Transverse colon (tissue), 4 donors: ENCODE measurements around the gene SPATA6L. TPM values are rescaled to one million over a fixed set of nuclear protein-coding genes. Genes with fewer than 3 reads are reported as not detected.

Experiments used
- DNase-seq: peaks from one replicate; pipeline ENCODE4 v3.0.0-alpha.2; 2019
- H3K27ac ChIP-seq, 4 donors: fragments of 200-600 bp; sonication (generic); 2 replicates each; pipeline ENCODE4 v1.5.1; 2016 to 2018; ENCODE audit warnings: inconsistent platforms in 4 of 4
- H3K27me3 ChIP-seq: fragments of 200-600 bp; sonication (generic); 2 replicates; pipeline ENCODE4 v1.5.1; 2017; ENCODE audit warnings: inconsistent platforms
- H3K36me3 ChIP-seq, 4 donors: fragments of 200-600 bp; sonication (generic); 2 replicates each; pipeline ENCODE4 v1.5.1; 2017 to 2019; ENCODE audit warnings: inconsistent platforms in 4 of 4
- H3K4me1 ChIP-seq, 4 donors: fragments of 200-600 bp; sonication (generic); 2 replicates each; pipeline ENCODE4 v1.5.1; 2017 to 2020; ENCODE audit warnings: inconsistent platforms in 4 of 4
- H3K4me3 ChIP-seq, 4 donors: fragments of 200-600 bp; sonication (generic); 1 replicate in 1 of 4; 2 replicates in 3 of 4; pipeline versions ENCODE4 v1.5.1 to v1.6.1; 2017 to 2019; ENCODE audit warnings: inconsistent platforms in 4 of 4
- H3K9me3 ChIP-seq, 2 donors: fragments of 200-600 bp; sonication (generic); 2 replicates each; pipeline ENCODE4 v1.5.1; 2017 to 2019; ENCODE audit warnings: inconsistent platforms in 2 of 2
- CTCF ChIP-seq, 5 experiments: fragments of 200-600 bp in 3 of 5; fragments of 450-650 bp in 2 of 5; sonication (generic) in 3 of 5; IDR thresholded peaks; 1 replicate in 2 of 5; 2 replicates in 3 of 5; pipeline ENCODE4 v1.5.1; 2016 to 2017; ENCODE audit warnings: antibody characterized with exemption in 5 of 5, inconsistent platforms in 3 of 5, mild to moderate bottlenecking in 2 of 5, moderate library complexity in 1 of 5
- EP300 ChIP-seq: sonication (generic); formaldehyde crosslinking; IDR thresholded peaks from one replicate; pipeline ENCODE4 v1.6.1; 2017; ENCODE audit warnings: antibody characterized with exemption, low read depth
- POLR2A ChIP-seq: fragments of 450-650 bp; IDR thresholded peaks from one replicate; pipeline ENCODE4 v1.6.1; 2016; ENCODE audit warnings: antibody characterized with exemption, mild to moderate bottlenecking, moderate library complexity
- POLR2AphosphoS5 ChIP-seq, 3 donors: sonication (generic); formaldehyde crosslinking; IDR thresholded peaks; one replicate each; pipeline ENCODE4 v1.6.1; 2016; ENCODE audit warnings: antibody characterized with exemption in 3 of 3
- WGBS, 2 donors: methylation state at CpG; one replicate each; pipeline ENCODE4 v1.1.5; 2018; ENCODE audit warnings: low coverage in 1 of 2; 5-methylcytosine and 5-hydroxymethylcytosine counted together
- in situ Hi-C, 4 donors: fragments of 200-750 bp; cut with MboI; loops; one replicate each; pipeline versions ENCODE4 v1.15.0 to v1.15.1; 2017; ENCODE audit warnings: low sequenced_read_pairs in 3 of 4, low pct_ligation_motif_present in 1 of 4, low pct_unique_long_range_greater_than_20kb in 1 of 4
- intact Hi-C: fragments of 100-400 bp; cut with DNase I; formaldehyde crosslinking; loops from one replicate; pipeline ENCODE4 v1.15.1; 2023; ENCODE audit warnings: low total_unique reads
- total RNA-seq, 4 donors: library from RNA; depleted of rRNA; stranded (reverse); fragments of >200 nt; gene quantifications; one replicate each; pipeline ENCODE4 v1.1.0, GENCODE V29; 2016

The SPATA6L gene
- total RNA-seq, 4 donors from 2014 or later: 1.9 to 13.2 (median 5.5) TPM; not detected in 1

- peak overlapping the region; percentile 96 to 99 (median 97) for H3K27ac ChIP-seq
- H3K36me3 ChIP-seq: no peaks in the 10 kb centered on the region
- intact Hi-C loops: no loop called here
- WGBS, 2 donors: 73 to 81% methylated on average over 2 to 3 of the region's 3 CpGs
- H3K9me3 ChIP-seq: no peaks in the 10 kb centered on the region
- H3K4me3 ChIP-seq: no peak overlapping the region
- TF ChIP-seq POLR2A (no peak), POLR2AphosphoS5 (IDR thresholded peaks at IDR 0.05) (no peak), EP300 (no peak), CTCF (IDR thresholded peaks at IDR 0.05) (no peak)
- H3K4me1 ChIP-seq: peaks cover 18 to 28% (median 22%) of the 10 kb centered on the region in 4 donors
- H3K27me3 ChIP-seq: no peaks in the 10 kb centered on the region
- DNase-seq: no peak
- in situ Hi-C loops: loop anchor here in 2 of 4 donors (10.0 to 25.0 kb wide), 2 partner anchors 67 to 1335 kb away; partner anchors contain the start of genes AK3 (in 2 of the 2) and RANBP6 (in 1 of the 2)
These were observed 11.1 kb upstream of the SPATA6L start for GRCh38 chr9:4677392-4677791.

- Histone ChIP-seq H3K36me3 (no peaks in the 10 kb centered on the region), H3K4me1 (peaks cover 2 to 12% (median 10%) of the 10 kb centered on the region in 4 donors), H3K4me3 (no peak overlapping the region), H3K27me3 (no peaks in the 10 kb centered on the region), H3K9me3 (no peaks in the 10 kb centered on the region), H3K27ac (peak overlapping the region in 1 of 4 donors; percentile 36)
- no peak for DNase-seq
- TF ChIP-seq CTCF (IDR thresholded peaks at IDR 0.05): no peak
- no peak for TF ChIP-seq POLR2A
- TF ChIP-seq EP300: no peak
- peak in 1 of 3 donors; percentile 15 for TF ChIP-seq POLR2AphosphoS5 (IDR thresholded peaks at IDR 0.05)
- in situ Hi-C loops (loop anchor here in 2 of 4 donors (10.0 to 25.0 kb wide), 3 partner anchors 70 to 1338 kb away; partner anchors contain the start of genes AK3 (in 2 of the 2), JAK2 (in 1 of the 2) and RANBP6 (in 1 of the 2)), intact Hi-C loops (no loop called here)
These were observed 8.5 kb upstream of the SPATA6L start for GRCh38 chr9:4674783-4675182.

GRCh38 chr9:4671737-4672136 is 5.5 kb upstream of the SPATA6L start:
- 100% methylated on average over 1 of the region's 1 CpG for WGBS, 2 donors
- no peak overlapping the region for H3K4me3 ChIP-seq
- no peak overlapping the region for H3K27ac ChIP-seq
- in situ Hi-C loops (loop anchor here in 2 of 4 donors (10.0 to 25.0 kb wide), 2 partner anchors 73 to 316 kb away; partner anchors contain the start of genes AK3 (in 2 of the 2) and JAK2 (in 1 of the 2)), intact Hi-C loops (no loop called here)
- H3K9me3 ChIP-seq: no peaks in the 10 kb centered on the region
- no peaks in the 10 kb centered on the region for H3K36me3 ChIP-seq
- H3K27me3 ChIP-seq: no peaks in the 10 kb centered on the region
- DNase-seq: no peak
- no peak for TF ChIP-seq POLR2AphosphoS5 (IDR thresholded peaks at IDR 0.05)
- no peak for TF ChIP-seq CTCF (IDR thresholded peaks at IDR 0.05)
- no peak for TF ChIP-seq EP300
- peaks cover 0 to 2% (median 1%) of the 10 kb centered on the region in 4 donors for H3K4me1 ChIP-seq

- 67 to 86% methylated on average over 3 of the region's 3 CpGs for WGBS, 2 donors
- Histone ChIP-seq H3K27me3 (no peaks in the 10 kb centered on the region), H3K4me3 (no peak overlapping the region), H3K36me3 (no peaks in the 10 kb centered on the region), H3K9me3 (no peaks in the 10 kb centered on the region), H3K27ac (no peak overlapping the region), H3K4me1 (peaks cover 0 to 11% (median 4%) of the 10 kb centered on the region in 4 donors)
- intact Hi-C loops (no loop called here), in situ Hi-C loops (loop anchor here in 2 of 4 donors (10.0 to 25.0 kb wide), 2 partner anchors 74 to 317 kb away; partner anchors contain the start of genes AK3 (in 2 of the 2) and JAK2 (in 1 of the 2))
- DNase-seq: no peak
- TF ChIP-seq CTCF (IDR thresholded peaks at IDR 0.05) (no peak), POLR2AphosphoS5 (IDR thresholded peaks at IDR 0.05) (no peak), POLR2A (no peak), EP300 (no peak)
These were observed 4.3 kb upstream of the SPATA6L start for GRCh38 chr9:4670591-4670990.
